NT2/D1 (cell line): Measurements from ENCODE around the gene RRAS.
"Not testable (repeated sequence)": the region's sequence is repeated elsewhere in the genome, so short reads cannot be mapped to it uniquely, and the experiment has no call there.

Experiments used
- DNase-seq: peaks from one replicate; pipeline ENCODE4 v3.0.0-alpha.2; 2011; ENCODE audit warnings: low read depth, low spot score
- H3K27me3 ChIP-seq: 2 replicates; pipeline ENCODE4 v1.6.0; 2011; ENCODE audit warnings: mild to moderate bottlenecking; ENCODE audit not compliant: insufficient read length, insufficient read depth
- H3K36me3 ChIP-seq: 2 replicates; pipeline ENCODE4 v1.6.1; 2011; ENCODE audit warnings: mild to moderate bottlenecking, low read length, mixed read lengths; ENCODE audit not compliant: insufficient read depth, insufficient read length
- H3K4me1 ChIP-seq: 2 replicates; pipeline ENCODE4 v1.5.1; 2011; ENCODE audit not compliant: insufficient read depth, insufficient read length
- H3K4me3 ChIP-seq: 2 replicates; pipeline ENCODE4 v1.5.1; 2011; ENCODE audit warnings: low read depth; ENCODE audit not compliant: insufficient read length
- H3K9ac ChIP-seq: 2 replicates; pipeline ENCODE4 v1.6.0; 2011; ENCODE audit warnings: low read depth; ENCODE audit not compliant: insufficient read length
- H3K9me3 ChIP-seq: 2 replicates; pipeline ENCODE4 v1.5.1; 2011; ENCODE audit warnings: mild to moderate bottlenecking, low read length; ENCODE audit not compliant: insufficient read depth
- SUZ12 ChIP-seq: IDR thresholded peaks from 2 replicates; pipeline ENCODE4 v1.6.1; 2011; ENCODE audit not compliant: insufficient read length, insufficient read depth; ENCODE audit errors: extremely low read depth
- YY1 ChIP-seq: IDR thresholded peaks from 2 replicates; pipeline ENCODE4 v1.6.1; 2011; ENCODE audit not compliant: insufficient read length, insufficient read depth
- ZNF274 ChIP-seq: IDR thresholded peaks from 2 replicates; pipeline ENCODE4 v1.6.1; 2011; ENCODE audit warnings: mild to moderate bottlenecking, low read depth, low read length

RRAS gene

DNA sequence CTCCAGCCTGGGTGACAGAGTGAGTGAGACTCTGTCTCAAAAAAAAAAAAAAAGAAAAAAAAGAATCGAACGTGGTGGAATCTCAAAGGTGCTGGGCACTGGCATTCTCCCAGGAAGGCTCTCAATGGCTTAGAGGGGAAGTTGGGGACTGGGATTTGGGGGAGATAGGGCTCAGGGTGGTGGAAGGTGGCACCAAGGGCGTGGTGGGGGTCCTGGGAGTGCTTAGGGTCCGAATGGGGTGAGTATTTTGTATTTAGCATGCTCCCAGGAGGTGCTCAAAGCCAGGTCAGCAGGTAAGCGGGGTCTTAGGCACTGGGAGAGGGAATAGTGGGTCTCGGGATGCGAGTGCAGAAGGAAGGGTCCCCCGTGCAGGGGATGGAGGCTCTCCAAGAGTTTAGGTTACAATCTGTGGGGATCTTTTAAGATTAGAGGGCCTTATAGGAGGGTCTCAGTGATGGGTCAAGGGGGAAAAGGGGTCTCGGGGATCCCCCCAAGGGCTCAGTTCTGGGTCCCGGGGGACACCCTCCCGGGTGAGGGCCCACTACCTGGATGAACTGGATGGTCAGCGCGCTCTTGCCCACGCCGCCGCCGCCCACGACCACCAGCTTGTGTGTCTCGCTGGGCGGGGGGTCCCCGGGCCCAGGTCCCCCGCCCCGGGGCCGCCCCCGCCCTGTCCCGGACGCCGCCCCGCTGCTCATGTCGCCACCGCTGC, 386 bp downstream of the RRAS start:
- Histone ChIP-seq H3K36me3 (peaks cover 30% of the 10 kb centered on the region), H3K9me3 (no peaks in the 10 kb centered on the region), H3K4me1 (peaks cover 7% of the 10 kb centered on the region), H3K9ac (peak overlapping the region; percentile 83), H3K4me3 (peak overlapping the region; percentile 54), H3K27me3 (no peaks in the 10 kb centered on the region)
- TF ChIP-seq SUZ12 (no peak), ZNF274 (no peak), YY1 (no peak)
- DNase-seq: no peak

DNA sequence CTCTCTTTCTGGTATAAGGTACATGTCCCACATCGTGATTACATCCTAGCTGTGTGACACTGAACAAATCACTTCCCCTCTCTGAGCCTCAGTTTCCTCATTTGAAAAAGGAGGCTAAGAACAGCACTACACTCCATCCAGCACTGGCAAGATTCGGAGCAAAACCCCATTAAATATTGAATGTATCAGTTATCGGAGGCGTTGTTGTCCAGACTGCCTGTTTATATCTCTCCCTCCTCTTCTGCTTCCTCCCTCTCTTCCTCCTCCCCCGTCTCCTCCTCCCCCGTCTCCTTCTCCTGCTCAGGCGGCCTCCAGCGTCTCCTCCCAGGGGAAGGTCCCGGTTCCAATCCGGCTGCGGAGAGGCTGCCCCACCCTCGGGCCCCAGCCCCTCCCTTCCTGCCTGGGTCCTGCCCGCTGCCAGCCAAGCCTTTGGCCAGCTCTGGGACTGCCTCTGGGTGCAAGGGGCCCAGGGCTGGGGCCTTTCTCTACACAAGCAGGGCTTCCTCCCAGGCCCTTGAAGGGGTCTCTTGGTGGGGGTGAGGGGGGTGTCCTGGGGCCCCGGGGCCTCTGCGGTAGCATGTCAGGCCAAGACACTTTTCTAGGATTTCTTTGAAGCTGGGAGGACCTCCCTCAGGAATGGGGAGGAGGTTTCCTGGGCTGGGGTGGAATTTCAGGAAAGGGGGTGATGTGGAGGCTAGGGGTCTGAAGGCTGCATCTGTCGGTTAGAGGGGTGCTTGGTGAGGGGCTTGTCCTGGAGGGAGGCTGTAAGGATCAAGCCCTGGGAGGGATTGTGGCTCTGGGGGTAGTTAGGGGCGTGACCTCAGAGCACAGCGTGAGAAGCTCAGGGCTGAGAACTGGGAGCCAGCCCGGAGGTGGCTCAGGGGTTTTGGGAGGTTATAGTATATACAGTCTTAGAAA, 1.9 kb downstream of the RRAS start:
- H3K4me1 ChIP-seq: peaks cover 4% of the 10 kb centered on the region
- peak overlapping the region; percentile 24 for H3K9ac ChIP-seq
- TF ChIP-seq ZNF274: no peak
- TF ChIP-seq YY1: no peak
- TF ChIP-seq SUZ12: no peak
- H3K4me3 ChIP-seq: peak overlapping the region; percentile 18
- no peaks in the 10 kb centered on the region for H3K27me3 ChIP-seq
- no peak for DNase-seq
- no peaks in the 10 kb centered on the region for H3K9me3 ChIP-seq
- peaks cover 19% of the 10 kb centered on the region for H3K36me3 ChIP-seq

DNA sequence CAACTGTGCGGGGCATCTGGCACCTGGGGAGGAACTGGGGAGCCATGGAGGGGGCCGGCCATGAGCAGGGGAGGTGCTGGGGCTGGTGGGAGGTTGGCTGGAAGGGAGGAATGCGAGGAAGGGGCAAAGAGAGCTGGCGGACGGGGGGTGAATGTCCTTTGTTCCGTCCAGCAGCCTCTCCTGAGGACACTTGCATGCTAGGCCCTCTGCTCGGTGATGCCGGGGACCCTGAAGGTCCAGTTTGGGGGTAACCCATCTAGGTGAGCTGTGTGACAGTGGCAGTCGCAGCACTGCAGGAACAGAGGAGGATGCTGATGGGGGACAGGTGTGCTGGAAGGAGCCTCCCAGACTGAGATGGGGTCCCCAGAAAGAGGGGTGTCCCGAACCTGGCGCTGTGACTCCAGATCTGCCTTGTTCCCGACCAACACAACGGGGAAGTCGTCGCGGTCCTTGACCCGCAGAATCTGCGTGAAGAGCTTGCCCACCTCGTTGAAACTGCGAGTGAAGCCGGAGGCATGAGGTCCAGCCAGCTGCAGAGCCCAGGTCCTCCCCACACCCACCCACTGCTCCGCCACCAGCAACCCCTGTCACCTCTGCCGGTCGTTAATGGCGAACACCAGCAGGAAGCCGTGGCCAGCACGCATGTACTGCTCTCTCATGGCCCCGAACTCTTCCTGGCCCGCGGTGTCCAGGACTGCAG, 3.6 kb downstream of the RRAS start:
- no peak overlapping the region for H3K4me3 ChIP-seq
- H3K9me3 ChIP-seq: no peaks in the 10 kb centered on the region
- peaks cover 4% of the 10 kb centered on the region for H3K4me1 ChIP-seq
- H3K36me3 ChIP-seq: peaks cover 19% of the 10 kb centered on the region
- no peak for DNase-seq
- H3K27me3 ChIP-seq: no peaks in the 10 kb centered on the region
- peak overlapping the region; percentile 21 for H3K9ac ChIP-seq
- no peak for TF ChIP-seq ZNF274
- TF ChIP-seq SUZ12: no peak
- no peak for TF ChIP-seq YY1

DNA sequence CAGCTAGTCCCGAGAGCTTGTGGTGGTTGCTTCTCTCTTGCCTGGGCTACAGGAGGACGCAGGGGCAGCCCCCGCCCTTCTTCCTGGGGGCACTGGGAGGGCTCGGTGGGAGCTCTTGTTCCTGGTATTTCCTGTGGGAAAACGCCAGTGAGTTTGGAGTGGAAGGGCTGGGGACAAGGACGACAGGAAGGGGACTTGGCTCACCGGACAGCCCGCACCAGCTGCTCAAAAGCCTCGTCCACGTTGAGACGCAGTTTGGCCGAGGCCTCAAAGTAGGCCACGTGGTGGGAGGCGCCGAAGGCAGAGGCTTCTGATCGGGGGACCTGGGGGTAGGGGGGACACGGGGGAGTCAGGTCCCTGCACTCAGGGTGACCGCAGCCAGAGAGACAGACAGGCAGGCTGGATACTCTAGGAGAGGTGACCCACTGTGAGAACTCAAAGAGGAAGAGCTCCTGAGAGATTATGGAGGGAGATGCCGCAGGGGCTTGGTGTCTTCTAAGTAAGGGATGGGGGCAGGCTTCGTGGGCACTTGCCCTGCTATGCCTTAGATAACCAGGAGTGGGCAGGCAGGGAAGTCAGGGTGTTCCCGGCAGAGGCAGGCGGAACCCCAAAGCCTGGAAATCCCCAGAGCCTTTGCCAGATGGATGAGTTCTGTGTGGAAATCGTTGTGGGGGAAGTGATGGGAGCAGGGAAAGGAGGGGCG, 4.3 kb downstream of the RRAS start:
- no peaks in the 10 kb centered on the region for H3K27me3 ChIP-seq
- DNase-seq: no peak
- H3K4me1 ChIP-seq: peaks cover 4% of the 10 kb centered on the region
- H3K9me3 ChIP-seq: no peaks in the 10 kb centered on the region
- peaks cover 19% of the 10 kb centered on the region for H3K36me3 ChIP-seq
- H3K4me3 ChIP-seq: no peak overlapping the region
- no peak for TF ChIP-seq SUZ12
- no peak for TF ChIP-seq YY1
- peak overlapping the region; percentile 38 for H3K9ac ChIP-seq

DNA sequence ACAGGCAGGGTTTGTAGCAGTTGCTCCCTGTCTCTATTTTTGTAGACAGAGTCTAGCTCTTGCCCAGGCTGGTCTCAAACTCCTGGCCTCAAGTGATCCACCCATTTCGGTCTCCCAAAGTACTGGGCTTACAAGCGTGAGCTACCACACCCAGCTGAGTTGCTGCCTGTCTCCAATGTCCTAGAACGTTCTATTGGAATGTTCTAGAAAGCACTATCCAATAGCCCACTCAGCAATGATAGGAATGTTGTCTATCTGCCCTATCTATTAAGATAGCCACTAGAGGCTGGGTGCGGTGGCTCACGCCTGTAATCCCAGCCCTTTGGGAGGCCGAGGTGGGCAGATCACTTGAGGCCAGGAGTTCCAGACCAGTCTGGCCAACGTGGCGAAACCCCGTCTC, 6.7 kb downstream of the RRAS start:
- not testable (repeated sequence) for H3K9me3 ChIP-seq, H3K9ac ChIP-seq, H3K4me1 ChIP-seq, H3K27me3 ChIP-seq, H3K4me3 ChIP-seq, DNase-seq
- H3K36me3 ChIP-seq: peaks cover 29% of the 10 kb centered on the region

DNA sequence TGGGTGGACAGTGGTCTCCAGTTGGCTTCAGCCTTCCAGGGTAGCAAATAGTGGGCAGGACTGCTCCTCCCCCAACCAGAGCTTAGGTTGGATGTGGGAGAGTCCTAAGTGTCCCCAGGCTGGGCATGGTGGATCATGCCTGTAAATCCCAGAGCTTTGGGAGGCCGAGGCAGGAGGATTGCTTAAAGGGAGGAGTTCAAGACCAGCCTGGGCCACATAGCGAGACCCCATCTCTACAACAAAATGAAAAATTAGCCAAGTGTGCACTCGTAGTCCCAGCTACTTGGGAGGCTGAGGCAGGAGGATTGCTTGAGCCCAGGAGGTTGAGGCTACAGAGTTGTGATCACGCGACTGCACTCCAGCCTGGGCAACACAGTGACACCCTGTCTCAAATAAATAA, 7.4 kb downstream of the RRAS start:
- peaks cover 33% of the 10 kb centered on the region for H3K36me3 ChIP-seq
- peaks cover 2% of the 10 kb centered on the region for H3K4me1 ChIP-seq
- no peaks in the 10 kb centered on the region for H3K9me3 ChIP-seq
- H3K27me3 ChIP-seq: no peaks in the 10 kb centered on the region
- TF ChIP-seq YY1: no peak
- TF ChIP-seq SUZ12: no peak
- no peak for TF ChIP-seq ZNF274
- H3K4me3 ChIP-seq: no peak overlapping the region
- no peak for DNase-seq
- no peak overlapping the region for H3K9ac ChIP-seq
